ENCODE data around the gene TRNAU1AP. TPM values are rescaled to one million over a fixed set of nuclear protein-coding genes. Genes with fewer than 3 reads are reported as not detected.

Gene TRNAU1AP
- total and polyA plus RNA-seq, 10 of the 15 experiments (the other 5 are each of a cell fraction or from before 2014, with no cell fraction given): 24.3 to 67.0 (median 31.8) TPM

GRCh38 chr1:28577052-28577678, 24.3 kb downstream of the TRNAU1AP start:
- H3K79me2 ChIP-seq (ENCODE audit: control insufficient read depth, insufficient read depth, low read length): peaks cover 38% of the 10 kb centered on the region
- FAIRE-seq (no peak), DNase-seq (ENCODE audit: low read depth, low spot score) (no peak), ATAC-seq (no peak)
- no peaks in the 10 kb centered on the region for H3K27me3 ChIP-seq (replicated peaks in 1 of 2; ENCODE audit: control insufficient read depth in 2 of 2, insufficient read depth in 2 of 2, low read length in 1 of 2)
- H3K27ac ChIP-seq (ENCODE audit: control insufficient read depth, insufficient read depth): no peak overlapping the region; the same call in 1 of the 2 replicates
- H3K9me3 ChIP-seq (replicated peaks; ENCODE audit: control insufficient read depth, insufficient read depth, low read length): no peaks in the 10 kb centered on the region
- H2AFZ ChIP-seq (ENCODE audit: control insufficient read depth, low read depth, low read length): no peak overlapping the region
- ChIA-PET SMC1A (ENCODE audit: uncharacterized antibody, unreplicated experiment) (interaction anchor here (0.6 to 7.6 kb wide), 6 partner anchors 12 to 213 kb away, joined by 3 to 83 read pairs (median 4); no protein-coding TSS in a partner anchor), CTCF (interaction anchor here (0.5 to 5.5 kb wide), 5 partner anchors 13 to 67 kb away, joined by 3 to 49 read pairs (median 8); partner anchors contain the start of gene TRNAU1AP), POLR2A (interaction anchor here (0.7 to 8.6 kb wide), 6 partner anchors 19 to 66 kb away, joined by 3 to 132 read pairs (median 4); partner anchors contain the start of gene TRNAU1AP), RAD21 (ENCODE audit: unreplicated experiment) (interaction anchor here (1.0 to 6.3 kb wide), 2 partner anchors 19 to 24 kb away, joined by 3 to 108 read pairs; no protein-coding TSS in a partner anchor)
- TSS peak; percentile 16 for BruUV-seq (replicated peaks)
- TF ChIP-seq IKZF1 (conservative IDR thresholded peaks at IDR 0.05): 0 out of 2 replicates have a peak, but pooled peaks have one; percentile 18
- 0 out of 2 replicates have a peak, but pooled peaks have one; percentile 5 for TF ChIP-seq FOXM1 (IDR thresholded peaks at IDR 0.05; ENCODE audit: low read depth, low read length)
- no peak for TF ChIP-seq ZNF274 (IDR thresholded peaks at IDR 0.05; ENCODE audit: insufficient read depth, insufficient read length)
- peak; percentile 56 for TF ChIP-seq MTA3 (IDR thresholded peaks at IDR 0.05; ENCODE audit: borderline replicate concordance, low read length)
- no peak for TF ChIP-seq SMARCA5 (IDR thresholded peaks at IDR 0.05)
- TF ChIP-seq PML (IDR thresholded peaks at IDR 0.05; ENCODE audit: low read length): peak; percentile 45; the same call in 1 of the 2 replicates
- peak; percentile 45; the same call in 1 of the 2 replicates for TF ChIP-seq POLR2AphosphoS5 (IDR thresholded peaks at IDR 0.05; ENCODE audit: low read length)
- peak; percentile 16; the same call in 1 of the 2 replicates for TF ChIP-seq ATF2 (IDR thresholded peaks at IDR 0.05; ENCODE audit: low read length)
- TF ChIP-seq POLR2A (IDR thresholded peaks at IDR 0.05; ENCODE audit: low read depth, low read length): peak; percentile 63
- peak; percentile 41; the same call in 1 of the 2 replicates for TF ChIP-seq SPI1 (IDR thresholded peaks at IDR 0.05; ENCODE audit: borderline replicate concordance, insufficient read depth, low read depth, low read length)
- 0 out of 4 replicates have a peak, but pooled peaks have one; percentile 16 to 26 for TF ChIP-seq IKZF2 (IDR thresholded peaks at IDR 0.05)
- TF ChIP-seq ATF7 (IDR thresholded peaks at IDR 0.05; ENCODE audit: low read depth): no peak
- peak; percentile 49 for TF ChIP-seq ZBED1 (IDR thresholded peaks at IDR 0.05; ENCODE audit: borderline replicate concordance)
- no peak for TF ChIP-seq TAF1 (IDR thresholded peaks at IDR 0.05; ENCODE audit: borderline replicate concordance, low read depth, low read length)
- peak; percentile 15; the same call in 1 of the 2 replicates for TF ChIP-seq CBFB (IDR thresholded peaks at IDR 0.05; ENCODE audit: low read depth)
- peak; percentile 46; the same call in 1 of the 2 replicates for TF ChIP-seq POLR2AphosphoS2 (IDR thresholded peaks at IDR 0.05; ENCODE audit: low read depth, low read length)
- no peak overlapping the region for H3K4me3 ChIP-seq
- H3K9ac ChIP-seq (ENCODE audit: control insufficient read depth, insufficient read depth, low read length): no peak overlapping the region
- intact Hi-C loops (cut with micrococcal nuclease; ENCODE audit: unreplicated experiment) (no loop called here), in situ Hi-C loops (cut with MboI) (no loop called here)
- peaks cover 12% of the 10 kb centered on the region for H4K20me1 ChIP-seq (ENCODE audit: control insufficient read depth, insufficient read depth)
- H3K36me3 ChIP-seq (ENCODE audit: control insufficient read depth in 2 of 2, insufficient read depth in 2 of 2, low read length in 1 of 2): peaks cover 13 to 36% of the 10 kb centered on the region in 2 experiments
- 29% methylated on average over 1 of the region's 1 CpG for WGBS (ENCODE audit: insufficient coverage, insufficient replicate concordance, low lambda C conversion rate, missing lambda C conversion rate)
- no peak overlapping the region for H3K4me2 ChIP-seq (ENCODE audit: control insufficient read depth, insufficient read depth)
- H3K4me1 ChIP-seq (ENCODE audit: control insufficient read depth, insufficient read depth, low read length): peaks cover 12% of the 10 kb centered on the region

Data from GM12878 (cell line).